NCI-H1105 treated with DMSO at 0.1 percent for 48 hours (cell line): ENCODE data around the gene C2orf42.
A peak's percentile ranks its signal among the peaks of the same experiment; 100 is the strongest.
"Not testable (repeated sequence)": the region's sequence is repeated elsewhere in the genome, so short reads cannot be mapped to it uniquely, and the experiment has no call there.

ENCODE experiments used
- DNase-seq: peaks from one replicate; lab custom pipeline; 2025; lab: John Stamatoyannopoulos, UW

The C2orf42 gene

DNA sequence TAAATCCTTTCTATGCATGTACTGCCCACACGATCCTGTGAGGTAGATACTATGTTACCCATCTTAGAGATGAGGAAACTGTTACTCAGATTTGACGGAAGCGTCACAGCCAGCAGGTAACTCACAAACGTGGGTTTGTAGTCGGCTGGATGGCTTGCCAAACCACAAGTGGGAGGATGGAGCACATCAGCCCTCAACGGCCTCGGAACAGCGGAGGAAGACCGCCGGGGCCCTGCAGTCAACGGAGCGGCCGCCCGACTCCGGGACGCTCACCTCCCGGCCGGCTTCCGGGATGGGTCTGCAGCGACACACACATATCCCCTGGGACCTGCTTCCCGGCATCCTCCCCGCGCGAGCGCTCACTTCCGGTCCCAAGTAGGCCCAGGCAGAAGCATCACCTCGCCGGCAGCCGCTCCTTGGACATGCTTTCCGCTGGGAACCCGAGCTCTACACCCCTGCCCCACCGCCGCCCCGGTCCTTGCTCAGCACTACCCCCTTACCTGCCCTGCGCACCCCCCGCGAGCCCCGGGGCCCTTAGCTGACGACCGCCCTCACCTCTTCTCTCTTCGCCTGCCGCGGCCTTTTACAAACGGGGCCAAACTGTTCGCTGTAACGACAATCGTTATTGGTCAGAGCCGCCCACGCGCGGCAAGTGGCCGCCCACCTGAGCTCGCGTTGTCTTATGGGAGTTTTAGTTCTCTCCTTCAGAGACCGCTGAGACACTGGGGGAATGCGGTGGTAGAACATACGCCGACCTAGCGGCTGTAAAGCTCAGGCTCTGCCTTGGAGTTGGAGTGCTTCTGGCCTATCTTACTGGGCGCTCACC, at the start of gene C2orf42:
Gene C2orf42, minus strand, starts transcription at position 602 of the 826 bp plus-strand sequence. CDS start 9,034 bp downstream, outside the sequence.
- DNase-seq, result peak; percentile 92

- DNase-seq, result no peak
Observed at GRCh38 chr2:70240599-70240998, 49.8 kb upstream of the C2orf42 start.

DNA sequence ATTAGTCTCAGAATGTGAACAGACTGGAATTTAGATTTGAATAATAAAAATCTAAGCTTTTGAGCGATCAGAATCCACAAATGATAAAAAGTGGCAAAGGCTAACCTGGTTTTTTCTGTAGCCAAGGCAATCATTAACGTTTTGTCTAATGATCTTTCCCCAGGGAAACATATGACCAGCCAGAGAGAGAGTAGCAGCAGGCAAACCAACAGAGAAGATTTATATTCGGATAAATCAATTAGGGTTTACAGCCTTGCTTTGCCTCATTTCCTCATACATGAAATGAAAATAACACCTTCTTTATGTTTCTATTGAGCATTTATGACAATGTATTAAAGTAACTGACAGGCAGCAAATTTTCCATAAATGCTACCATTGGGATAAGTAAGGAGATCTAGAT, 43.1 kb upstream of the C2orf42 start:
- no peak for DNase-seq

DNA sequence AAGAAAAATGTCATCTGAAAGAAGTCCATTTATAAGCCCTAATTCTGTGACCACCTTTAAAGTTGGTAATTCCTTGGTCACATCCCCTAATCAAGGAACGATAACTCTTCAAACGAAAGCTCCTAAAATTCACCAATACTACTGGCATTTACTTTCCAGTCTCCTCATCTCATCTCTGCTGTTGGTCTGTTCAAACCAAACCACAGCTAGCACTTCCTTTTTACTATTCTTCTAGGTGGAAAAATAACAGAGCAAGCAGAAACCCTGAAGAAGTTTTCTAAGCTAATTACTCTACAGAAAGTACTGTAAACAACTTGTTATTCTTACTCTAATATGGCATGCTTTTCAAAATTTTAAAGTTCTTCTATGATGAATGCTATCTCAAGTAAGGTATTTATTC, 36.0 kb upstream of the C2orf42 start:
- DNase-seq, result no peak

GRCh38 chr2:70223305-70223704, 32.5 kb upstream of the C2orf42 start:
- not testable (repeated sequence) for DNase-seq

GRCh38 chr2:70214953-70215549, 24.2 kb upstream of the C2orf42 start:
- DNase-seq, result no peak

- DNase-seq, result no peak
Observed at GRCh38 chr2:70214365-70214764, 23.5 kb upstream of the C2orf42 start.

DNA sequence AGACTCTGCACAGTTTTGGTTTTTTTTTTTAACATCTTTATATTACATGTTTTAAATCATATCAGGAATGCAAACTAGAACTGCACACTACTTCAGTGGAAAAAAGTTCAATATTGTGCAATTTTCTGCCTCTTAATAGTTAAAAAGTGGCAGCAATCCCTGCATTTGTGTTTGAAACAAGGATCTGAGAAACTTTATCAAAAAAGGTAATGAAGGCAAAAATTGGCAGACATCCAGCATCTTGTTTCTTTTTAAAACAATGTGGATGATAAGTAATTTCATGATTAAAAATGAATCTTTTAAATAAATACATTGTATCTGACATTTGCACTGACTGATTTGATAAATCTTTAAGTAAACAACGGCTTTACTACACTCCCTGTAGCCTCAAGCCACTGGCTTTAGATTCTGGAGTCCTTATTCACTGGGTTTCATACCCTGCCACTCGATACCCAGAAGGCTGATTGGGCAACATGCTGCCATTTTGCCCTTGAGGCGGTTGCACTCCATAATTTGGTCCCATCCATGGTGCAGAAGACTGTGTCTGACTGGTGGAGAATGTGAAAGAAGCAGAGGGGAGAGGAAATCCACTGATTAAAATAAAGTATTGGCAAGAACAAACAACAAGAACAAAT, 21.6 kb upstream of the C2orf42 start:
- DNase-seq, result no peak

- DNase-seq, result no peak
Observed at GRCh38 chr2:70211595-70211994, 20.8 kb upstream of the C2orf42 start.

DNA sequence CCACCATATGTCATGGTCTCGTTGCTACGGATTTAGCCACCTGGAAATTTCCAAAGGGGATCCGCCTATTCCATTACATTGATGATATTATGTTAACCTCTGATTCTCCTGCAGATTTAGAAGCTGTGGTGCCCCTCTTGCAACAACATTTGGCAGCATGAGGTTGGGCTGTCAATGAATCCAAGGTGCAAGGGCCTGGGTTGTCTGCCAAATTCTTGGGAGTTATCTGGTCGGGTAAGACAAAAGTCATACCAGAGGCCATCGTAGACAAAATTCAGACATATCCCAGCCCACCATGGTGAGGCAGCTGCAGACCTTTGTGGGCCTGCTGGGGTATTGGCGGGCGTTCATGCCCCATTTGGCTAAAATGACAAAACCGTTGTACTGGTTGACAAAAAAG, 13.6 kb upstream of the C2orf42 start:
- DNase-seq, result no peak

GRCh38 chr2:70203086-70203485, 12.3 kb upstream of the C2orf42 start:
- DNase-seq, result no peak

GRCh38 chr2:70202236-70202806, 11.5 kb upstream of the C2orf42 start:
- DNase-seq, result peak; percentile 9

DNA sequence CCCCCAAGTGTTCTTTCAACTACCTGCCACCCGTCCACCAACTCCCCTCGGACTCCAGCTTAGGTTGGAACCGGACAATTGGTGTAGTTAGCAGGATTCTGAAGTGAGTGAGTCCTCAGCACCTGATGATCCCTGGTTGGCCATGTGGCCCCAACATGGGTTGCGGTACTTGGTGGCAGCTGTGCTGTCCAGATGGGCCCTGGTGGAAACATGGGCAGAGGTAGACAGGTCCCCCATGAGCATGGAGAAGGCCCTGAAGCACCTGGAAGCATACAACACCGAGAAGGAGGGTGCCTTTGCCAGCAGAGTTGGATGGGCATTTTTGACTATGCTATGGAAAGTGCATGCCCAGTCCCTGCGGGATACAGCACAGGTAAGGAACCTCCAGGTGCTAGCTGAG, 11.0 kb upstream of the C2orf42 start:
- no peak for DNase-seq

- DNase-seq, result no peak
Observed at GRCh38 chr2:70201225-70201768, 10.5 kb upstream of the C2orf42 start.

DNA sequence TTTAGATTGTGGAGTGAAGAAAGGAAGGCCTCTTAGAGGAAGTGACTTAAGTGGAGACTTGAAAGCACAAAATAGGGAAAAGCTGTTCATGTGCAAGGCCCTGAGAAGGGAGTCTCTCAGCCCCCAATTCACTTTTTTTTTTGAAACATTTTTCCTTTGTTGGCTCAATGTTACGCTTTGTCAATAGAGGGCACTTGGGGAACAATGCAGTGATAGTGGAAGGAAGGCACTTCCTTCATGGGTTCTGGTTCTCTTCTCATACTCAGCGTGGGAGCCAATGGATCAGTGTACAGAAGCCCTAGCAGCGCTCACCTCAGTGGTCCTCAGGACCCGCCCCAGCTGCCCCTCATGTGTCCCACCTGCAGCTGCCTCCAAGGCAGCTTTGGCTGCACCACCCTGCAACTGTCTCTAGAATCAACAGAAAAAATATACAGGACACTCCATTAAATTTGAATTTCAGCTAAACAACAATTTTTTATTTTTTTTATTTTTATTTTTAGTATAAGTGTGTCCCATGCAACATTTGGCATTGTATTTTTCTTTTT, 8.6 kb upstream of the C2orf42 start:
- no peak for DNase-seq

GRCh38 chr2:70192516-70192915, 1.7 kb upstream of the C2orf42 start:
- DNase-seq, result no peak

- DNase-seq, result no peak
Observed at GRCh38 chr2:70191244-70191735, 471 bp upstream of the C2orf42 start.

DNA sequence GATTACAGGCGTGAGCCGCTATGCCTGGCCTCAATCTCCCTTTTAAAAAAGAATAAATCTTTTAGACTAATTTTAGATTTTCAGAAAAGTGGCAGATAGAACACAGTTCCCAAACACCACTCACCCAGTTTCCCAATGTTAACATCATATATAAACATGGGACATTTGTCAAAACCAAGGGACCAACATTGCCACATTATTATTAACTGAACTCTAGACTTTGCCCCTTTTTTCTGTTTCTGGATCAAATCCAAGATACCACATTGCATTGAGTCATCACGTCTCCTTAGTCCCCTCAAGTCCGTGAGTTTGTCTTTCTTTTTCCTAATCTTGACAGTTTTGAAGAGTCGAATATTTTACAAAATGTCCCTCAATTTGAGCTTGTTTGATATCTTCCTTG, 2.4 kb downstream of the C2orf42 start:
- no peak for DNase-seq

GRCh38 chr2:70187170-70187569, 3.6 kb downstream of the C2orf42 start:
- DNase-seq, result not testable (repeated sequence)

GRCh38 chr2:70182689-70183088, 8.1 kb downstream of the C2orf42 start:
- no peak for DNase-seq

DNA sequence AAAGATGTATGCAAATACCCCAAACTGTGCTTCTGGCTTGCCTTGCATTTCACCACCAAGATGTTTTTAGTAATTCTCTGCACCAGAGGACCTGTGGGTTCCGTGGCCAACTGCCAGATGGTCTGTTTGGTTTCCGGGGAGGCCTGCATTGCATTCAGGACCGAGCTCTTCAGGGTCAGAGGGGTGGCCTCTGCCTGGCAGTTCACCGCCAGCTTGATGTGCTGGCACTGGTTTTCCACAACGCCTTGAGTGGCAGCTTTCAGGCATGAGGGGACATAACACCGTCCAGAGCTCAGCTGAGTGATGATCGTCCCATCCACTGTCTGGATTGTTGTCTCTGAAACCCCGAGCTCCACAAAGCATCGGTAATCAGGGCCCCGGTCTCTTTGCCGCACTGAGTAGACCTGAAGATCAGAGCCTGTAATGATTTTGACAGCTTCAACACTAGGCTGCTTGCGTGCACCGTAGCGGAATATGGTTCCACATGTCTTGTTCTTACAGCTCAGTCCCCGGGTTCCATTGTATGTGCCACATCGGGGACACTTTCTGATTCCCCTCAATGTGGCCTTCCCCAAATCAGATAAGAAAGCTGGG, 9.4 kb downstream of the C2orf42 start:
- DNase-seq, result no peak

- no peak for DNase-seq
Observed at GRCh38 chr2:70173520-70173919, 17.3 kb downstream of the C2orf42 start.
